ENCODE results near the gene DUSP23.

GRCh38 chr1:159817276-159818041, 36.7 kb downstream of the DUSP23 start:
- TF ChIP-seq POLR2A (IDR thresholded peaks at IDR 0.05; ENCODE audit: low read length), result no peak
- no peak for TF ChIP-seq GATA1 (IDR thresholded peaks at IDR 0.05; ENCODE audit: low read depth, low read length)

Measured in erythroblast (primary cell).